ENCODE data around the gene DNAH10.

DNA sequence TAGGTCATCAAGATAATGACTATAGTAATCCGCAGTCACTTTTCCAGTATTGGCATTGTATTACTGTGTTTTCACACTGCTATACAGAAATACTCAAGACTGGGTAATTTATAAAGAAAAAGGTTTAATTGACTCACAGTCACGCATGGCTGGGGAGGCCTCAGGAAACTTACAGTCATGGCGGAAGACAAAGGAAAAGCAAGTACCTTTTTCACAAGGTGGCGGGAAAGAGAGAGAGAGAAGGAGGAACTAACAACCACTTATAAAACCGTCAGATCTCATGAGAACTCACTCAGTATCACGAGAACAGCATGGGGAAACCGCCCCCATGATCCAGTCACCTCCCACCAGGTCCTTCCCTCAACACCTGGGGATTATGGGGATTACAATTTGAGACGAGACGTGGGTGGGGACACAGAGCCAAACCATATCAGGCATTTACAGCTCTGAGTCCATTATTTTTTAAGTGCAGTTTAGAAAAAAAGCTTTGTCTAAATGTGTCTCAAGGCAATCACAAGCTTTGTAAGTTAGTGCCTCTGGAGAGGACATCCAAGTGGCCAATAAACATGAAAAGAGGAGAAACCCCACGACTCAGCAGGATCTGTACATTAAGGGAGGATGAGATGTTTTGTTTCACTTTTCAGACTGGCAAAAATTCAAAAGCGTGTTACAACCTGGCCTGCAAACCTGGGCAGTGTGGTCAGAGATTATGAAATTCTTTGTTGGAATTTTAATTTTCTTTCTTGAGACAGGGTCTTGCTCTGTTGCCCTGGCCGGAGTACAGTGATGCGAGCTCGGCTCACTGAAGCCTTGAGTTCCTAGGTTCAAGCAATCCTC lies 82.0 kb downstream of the DNAH10 start:
- TF ChIP-seq, protein P1, sequence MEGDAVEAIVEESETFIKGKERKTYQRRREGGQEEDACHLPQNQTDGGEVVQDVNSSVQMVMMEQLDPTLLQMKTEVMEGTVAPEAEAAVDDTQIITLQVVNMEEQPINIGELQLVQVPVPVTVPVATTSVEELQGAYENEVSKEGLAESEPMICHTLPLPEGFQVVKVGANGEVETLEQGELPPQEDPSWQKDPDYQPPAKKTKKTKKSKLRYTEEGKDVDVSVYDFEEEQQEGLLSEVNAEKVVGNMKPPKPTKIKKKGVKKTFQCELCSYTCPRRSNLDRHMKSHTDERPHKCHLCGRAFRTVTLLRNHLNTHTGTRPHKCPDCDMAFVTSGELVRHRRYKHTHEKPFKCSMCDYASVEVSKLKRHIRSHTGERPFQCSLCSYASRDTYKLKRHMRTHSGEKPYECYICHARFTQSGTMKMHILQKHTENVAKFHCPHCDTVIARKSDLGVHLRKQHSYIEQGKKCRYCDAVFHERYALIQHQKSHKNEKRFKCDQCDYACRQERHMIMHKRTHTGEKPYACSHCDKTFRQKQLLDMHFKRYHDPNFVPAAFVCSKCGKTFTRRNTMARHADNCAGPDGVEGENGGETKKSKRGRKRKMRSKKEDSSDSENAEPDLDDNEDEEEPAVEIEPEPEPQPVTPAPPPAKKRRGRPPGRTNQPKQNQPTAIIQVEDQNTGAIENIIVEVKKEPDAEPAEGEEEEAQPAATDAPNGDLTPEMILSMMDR (conservative IDR thresholded peaks at IDR 0.05; ENCODE audit: low read length): no peak
- TF ChIP-seq EZH2phosphoT487 (IDR thresholded peaks at IDR 0.05; ENCODE audit: borderline replicate concordance, low read depth, low read length): no peak
